OCI-LY1 (cell line): ENCODE results near the gene TTC12.

ENCODE experiments used
- H2AFZ ChIP-seq: fragments of 200-600 bp; sonication (generic), shearing (Covaris generic); 2 replicates; pipeline ENCODE4 v1.6.0; 2014; ENCODE audit warnings: antibody characterized with exemption, mild to moderate bottlenecking, low read length
- H3F3A ChIP-seq: fragments of 200-600 bp; sonication (generic), shearing (Covaris generic); 2 replicates; pipeline ENCODE4 v1.6.0; 2014; ENCODE audit warnings: mild to moderate bottlenecking, antibody characterized with exemption, low read length, moderate library complexity; ENCODE audit not compliant: insufficient read depth
- H3K27ac ChIP-seq: fragments of 200-600 bp; sonication (generic); 2 replicates; pipeline ENCODE4 v1.5.1; 2014; ENCODE audit warnings: low read length, mixed run types, mild to moderate bottlenecking, low read depth; ENCODE audit not compliant: poor library complexity, severe bottlenecking
- H3K27me3 ChIP-seq: fragments of 200-600 bp; sonication (generic); 2 replicates; pipeline ENCODE4 v1.6.0; 2014; ENCODE audit warnings: antibody characterized with exemption, mild to moderate bottlenecking, low read length, moderate library complexity; ENCODE audit not compliant: insufficient read depth
- H3K36me3 ChIP-seq: fragments of 200-600 bp; sonication (generic); 2 replicates; pipeline ENCODE4 v1.6.1; 2014; ENCODE audit warnings: mild to moderate bottlenecking, antibody characterized with exemption, low read length, moderate library complexity, mixed read lengths; ENCODE audit not compliant: insufficient read depth
- H3K4me1 ChIP-seq: fragments of 200-600 bp; sonication (generic); 2 replicates; pipeline ENCODE4 v1.5.1; 2014; ENCODE audit warnings: mild to moderate bottlenecking, low read length, moderate library complexity; ENCODE audit not compliant: insufficient read depth, severe bottlenecking
- H3K4me2 ChIP-seq: fragments of 200-600 bp; sonication (generic), shearing (Covaris generic); 2 replicates; pipeline ENCODE4 v1.6.1; 2014; ENCODE audit warnings: low read length
- H3K4me3 ChIP-seq: fragments of 200-600 bp; sonication (generic); 2 replicates; pipeline ENCODE4 v1.5.1; 2014; ENCODE audit warnings: low read length, low read depth, mild to moderate bottlenecking, mixed read lengths; ENCODE audit not compliant: poor library complexity, severe bottlenecking
- H3K79me2 ChIP-seq: fragments of 200-600 bp; shearing (Covaris generic); 2 replicates; pipeline ENCODE4 v1.6.1; 2016; ENCODE audit warnings: mixed run types, low read length, mixed read lengths; ENCODE audit not compliant: insufficient read depth
- H3K9ac ChIP-seq: fragments of 200-600 bp; sonication (generic), shearing (Covaris generic); 2 replicates; pipeline ENCODE4 v1.6.1; 2014; ENCODE audit warnings: mild to moderate bottlenecking, low read length, mixed read lengths
- H3K9me2 ChIP-seq: fragments of 200-600 bp; sonication (generic), shearing (Covaris generic); 2 replicates; pipeline ENCODE4 v1.6.1; 2014; ENCODE audit warnings: low read depth, mild to moderate bottlenecking, low read length, mixed read lengths
- H3K9me3 ChIP-seq: fragments of 200-600 bp; shearing (Covaris generic); 2 replicates; pipeline ENCODE4 v1.6.1; 2014; ENCODE audit warnings: low read length, mixed read lengths
- H4K20me1 ChIP-seq: fragments of 200-600 bp; sonication (generic), shearing (Covaris generic); 2 replicates; pipeline ENCODE4 v1.6.0; 2016; ENCODE audit warnings: mild to moderate bottlenecking, low read length; ENCODE audit not compliant: insufficient read depth
- EZH2 ChIP-seq: fragments of 200-600 bp; sonication (generic), shearing (Covaris generic); IDR thresholded peaks from 2 replicates; pipeline ENCODE4 v1.8.0; 2017; ENCODE audit warnings: borderline replicate concordance, mixed run types, mild to moderate bottlenecking, antibody characterized with exemption, low read length, moderate library complexity, mixed read lengths
- TF ChIP-seq, protein P1 (sequence below): fragments of 200-600 bp; sonication (generic), shearing (Covaris generic); IDR thresholded peaks from 2 replicates; pipeline ENCODE4 v1.5.1; 2017; ENCODE audit warnings: mild to moderate bottlenecking, antibody characterized with exemption, low read length, moderate library complexity, mixed read lengths

The TTC12 gene, protein sequence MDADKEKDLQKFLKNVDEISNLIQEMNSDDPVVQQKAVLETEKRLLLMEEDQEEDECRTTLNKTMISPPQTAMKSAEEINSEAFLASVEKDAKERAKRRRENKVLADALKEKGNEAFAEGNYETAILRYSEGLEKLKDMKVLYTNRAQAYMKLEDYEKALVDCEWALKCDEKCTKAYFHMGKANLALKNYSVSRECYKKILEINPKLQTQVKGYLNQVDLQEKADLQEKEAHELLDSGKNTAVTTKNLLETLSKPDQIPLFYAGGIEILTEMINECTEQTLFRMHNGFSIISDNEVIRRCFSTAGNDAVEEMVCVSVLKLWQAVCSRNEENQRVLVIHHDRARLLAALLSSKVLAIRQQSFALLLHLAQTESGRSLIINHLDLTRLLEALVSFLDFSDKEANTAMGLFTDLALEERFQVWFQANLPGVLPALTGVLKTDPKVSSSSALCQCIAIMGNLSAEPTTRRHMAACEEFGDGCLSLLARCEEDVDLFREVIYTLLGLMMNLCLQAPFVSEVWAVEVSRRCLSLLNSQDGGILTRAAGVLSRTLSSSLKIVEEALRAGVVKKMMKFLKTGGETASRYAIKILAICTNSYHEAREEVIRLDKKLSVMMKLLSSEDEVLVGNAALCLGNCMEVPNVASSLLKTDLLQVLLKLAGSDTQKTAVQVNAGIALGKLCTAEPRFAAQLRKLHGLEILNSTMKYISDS

DNA sequence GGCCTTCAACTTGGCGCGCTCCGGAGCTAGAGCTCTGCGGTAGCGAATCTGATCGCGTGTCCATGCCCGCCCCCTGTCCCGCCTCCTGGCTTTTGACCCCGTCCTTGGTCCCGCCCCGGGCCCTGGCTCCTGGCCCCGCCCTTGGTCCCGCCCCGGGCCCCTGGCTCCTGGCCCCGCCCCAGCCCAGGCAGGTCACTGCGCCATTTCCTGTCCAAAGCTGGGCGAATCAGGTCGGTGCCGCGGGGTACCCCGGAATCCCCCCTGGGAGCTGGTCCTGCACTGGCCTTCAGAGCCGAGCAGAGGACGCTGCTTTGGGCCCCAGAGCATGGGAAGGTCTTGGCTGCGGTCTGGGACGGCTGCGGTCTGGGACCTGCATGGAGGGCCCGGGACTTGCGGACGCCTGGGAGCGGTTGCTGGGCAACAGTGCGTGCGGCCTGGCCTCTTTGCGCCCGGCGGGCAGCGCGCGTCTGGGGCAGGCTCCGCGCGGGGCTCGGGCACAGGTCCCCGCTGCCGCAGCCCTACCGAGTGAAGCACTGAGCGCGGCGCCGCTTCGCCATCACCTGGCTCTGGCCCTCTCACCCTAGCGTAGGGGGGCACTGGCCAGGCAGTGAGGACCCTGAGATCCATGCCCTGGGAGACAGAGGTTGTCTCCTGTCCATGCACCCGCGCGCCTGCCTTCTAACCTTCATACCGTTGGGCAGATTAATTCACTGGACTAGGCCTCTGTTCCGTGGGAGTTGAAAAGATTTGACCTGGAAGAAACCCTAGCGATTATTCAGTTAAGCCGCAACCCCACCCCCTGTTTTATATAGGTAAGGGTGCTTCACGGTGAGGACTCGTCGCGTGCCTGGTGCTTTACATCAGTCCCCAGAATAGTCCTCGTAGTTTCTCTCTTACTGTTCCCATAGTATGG is at the start of gene TTC12:
Gene TTC12, plus strand, starts transcription at position 195 of the 913 bp plus-strand sequence. CDS start 1,675 bp downstream, outside the sequence.
- Histone ChIP-seq H3K27me3 (no peaks in the 10 kb centered on the region), H3K9me3 (no peaks in the 10 kb centered on the region), H3K4me3 (peak within 1 kb of the TSS; percentile 72), H3K79me2 (no peaks in the 10 kb centered on the region), H3F3A (no peaks in the 10 kb centered on the region), H3K9me2 (no peaks in the 10 kb centered on the region), H2AFZ (peak within 1 kb of the TSS; percentile 42; the same call in 1 of the 2 replicates), H4K20me1 (no peaks in the 10 kb centered on the region), H3K4me1 (peaks cover 16% of the 10 kb centered on the region), H3K36me3 (no peaks in the 10 kb centered on the region; the same call in 1 of the 2 replicates), H3K9ac (peak within 1 kb of the TSS; percentile 61), H3K27ac (no peak within 1 kb of the TSS), H3K4me2 (peak within 1 kb of the TSS; percentile 95)
- no peak for TF ChIP-seq EZH2
- TF ChIP-seq, protein P1, sequence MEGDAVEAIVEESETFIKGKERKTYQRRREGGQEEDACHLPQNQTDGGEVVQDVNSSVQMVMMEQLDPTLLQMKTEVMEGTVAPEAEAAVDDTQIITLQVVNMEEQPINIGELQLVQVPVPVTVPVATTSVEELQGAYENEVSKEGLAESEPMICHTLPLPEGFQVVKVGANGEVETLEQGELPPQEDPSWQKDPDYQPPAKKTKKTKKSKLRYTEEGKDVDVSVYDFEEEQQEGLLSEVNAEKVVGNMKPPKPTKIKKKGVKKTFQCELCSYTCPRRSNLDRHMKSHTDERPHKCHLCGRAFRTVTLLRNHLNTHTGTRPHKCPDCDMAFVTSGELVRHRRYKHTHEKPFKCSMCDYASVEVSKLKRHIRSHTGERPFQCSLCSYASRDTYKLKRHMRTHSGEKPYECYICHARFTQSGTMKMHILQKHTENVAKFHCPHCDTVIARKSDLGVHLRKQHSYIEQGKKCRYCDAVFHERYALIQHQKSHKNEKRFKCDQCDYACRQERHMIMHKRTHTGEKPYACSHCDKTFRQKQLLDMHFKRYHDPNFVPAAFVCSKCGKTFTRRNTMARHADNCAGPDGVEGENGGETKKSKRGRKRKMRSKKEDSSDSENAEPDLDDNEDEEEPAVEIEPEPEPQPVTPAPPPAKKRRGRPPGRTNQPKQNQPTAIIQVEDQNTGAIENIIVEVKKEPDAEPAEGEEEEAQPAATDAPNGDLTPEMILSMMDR: no peak

DNA sequence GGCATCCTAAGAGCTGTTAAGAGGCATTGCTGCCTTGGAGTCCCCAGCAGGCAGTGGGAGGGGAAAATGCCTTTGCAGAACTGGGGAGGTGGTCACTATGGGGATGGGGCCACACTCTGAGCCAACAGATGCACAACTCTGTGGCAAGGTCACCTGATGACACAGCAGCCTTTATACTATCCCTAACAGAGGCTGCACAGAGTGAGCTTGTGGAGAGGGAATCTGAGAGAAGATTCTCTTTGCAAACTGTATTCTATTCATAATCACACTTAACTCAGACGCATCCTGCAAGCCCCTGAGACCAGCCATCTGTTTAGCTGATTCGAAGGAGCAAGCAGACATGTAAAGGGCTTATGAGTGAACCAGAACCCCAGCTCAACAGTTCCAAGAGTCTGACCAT is 49.0 kb upstream of the TTC12 start:
- Histone ChIP-seq H4K20me1 (no peaks in the 10 kb centered on the region), H3K4me1 (no peaks in the 10 kb centered on the region), H3K27me3 (no peaks in the 10 kb centered on the region), H2AFZ (no peak overlapping the region), H3K9me3 (no peaks in the 10 kb centered on the region), H3K9ac (no peak overlapping the region), H3K79me2 (no peaks in the 10 kb centered on the region), H3K36me3 (no peaks in the 10 kb centered on the region), H3K9me2 (no peaks in the 10 kb centered on the region), H3F3A (no peaks in the 10 kb centered on the region), H3K4me3 (no peak overlapping the region), H3K4me2 (no peak overlapping the region), H3K27ac (no peak overlapping the region)
- TF ChIP-seq EZH2: no peak
- TF ChIP-seq, protein P1: no peak

GRCh38 chr11:113267493-113267892 is 46.9 kb upstream of the TTC12 start:
- H3K9me3 ChIP-seq: no peaks in the 10 kb centered on the region
- no peaks in the 10 kb centered on the region for H3K4me1 ChIP-seq
- no peak overlapping the region for H3K4me2 ChIP-seq
- H3K9me2 ChIP-seq: no peaks in the 10 kb centered on the region
- TF ChIP-seq, protein P1: no peak
- TF ChIP-seq EZH2: no peak
- H3F3A ChIP-seq: no peaks in the 10 kb centered on the region
- no peaks in the 10 kb centered on the region for H3K79me2 ChIP-seq
- no peak overlapping the region for H3K9ac ChIP-seq
- H2AFZ ChIP-seq: no peak overlapping the region
- H3K27ac ChIP-seq: no peak overlapping the region
- no peak overlapping the region for H3K4me3 ChIP-seq
- H3K27me3 ChIP-seq: no peaks in the 10 kb centered on the region
- H4K20me1 ChIP-seq: no peaks in the 10 kb centered on the region
- H3K36me3 ChIP-seq: no peaks in the 10 kb centered on the region
